Activated T-cell treated with anti-CD3 and anti-CD28 coated beads for 4 hours (primary cell): ENCODE data around the gene TSR1.
"Not testable (repeated sequence)": the region's sequence is repeated elsewhere in the genome, so short reads cannot be mapped to it uniquely, and the experiment has no call there.

Experiments used
- DNase-seq: peaks from one replicate; pipeline ENCODE4 v3.0.0-alpha.2; 2020

TSR1 gene

DNA sequence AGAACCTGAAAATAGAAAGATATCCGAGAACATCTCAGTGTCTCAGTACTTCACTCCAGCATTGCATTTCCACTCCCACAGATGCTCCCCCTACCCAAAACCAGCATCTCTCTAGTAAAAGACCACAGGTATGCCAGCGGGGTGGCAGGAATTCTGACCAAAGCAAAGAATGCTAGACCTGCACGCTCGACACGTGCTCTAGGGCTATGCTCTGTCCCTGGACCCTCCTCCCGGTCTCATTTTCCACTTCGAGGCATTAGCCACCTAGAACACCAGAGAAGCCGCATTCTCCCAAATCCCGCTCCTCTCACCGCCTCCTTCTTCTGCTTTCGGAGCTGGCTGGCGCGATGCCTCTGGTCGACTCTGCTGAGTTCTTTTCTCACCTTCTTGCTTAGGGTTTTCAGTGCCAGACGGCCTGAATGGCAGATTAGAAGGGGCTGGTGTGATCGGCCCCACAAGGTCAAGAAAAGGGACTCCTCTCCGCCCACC lies 487 bp downstream of the TSR1 start:
- no peak for DNase-seq

DNA sequence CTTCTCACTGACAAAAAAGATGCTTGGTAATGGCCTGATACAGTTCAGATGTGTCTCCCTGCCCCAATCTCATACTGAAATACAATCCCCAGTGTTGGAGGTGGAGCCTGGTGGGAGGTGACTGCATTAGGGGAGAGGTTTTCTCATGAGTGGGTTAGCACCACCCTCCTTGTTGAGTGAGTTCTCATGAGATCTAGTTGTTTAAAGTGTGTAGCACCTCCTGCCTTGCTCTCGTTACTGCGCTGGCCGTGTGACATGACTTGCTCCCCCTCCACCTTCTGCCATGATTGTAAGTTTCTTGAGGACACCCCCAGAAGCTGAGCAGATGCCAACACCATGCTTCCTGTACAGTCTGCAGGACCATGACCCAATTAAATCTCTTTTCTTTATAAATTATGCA lies 5.0 kb downstream of the TSR1 start:
- DNase-seq: no peak

- DNase-seq: no peak
Observed at GRCh38 chr17:2323629-2324314, 12.5 kb downstream of the TSR1 start.

GRCh38 chr17:2321399-2321798 lies 14.9 kb downstream of the TSR1 start:
- no peak for DNase-seq

GRCh38 chr17:2319051-2319450 lies 17.2 kb downstream of the TSR1 start:
- no peak for DNase-seq

GRCh38 chr17:2317796-2318195 lies 18.5 kb downstream of the TSR1 start:
- no peak for DNase-seq

- not testable (repeated sequence) for DNase-seq
Observed at GRCh38 chr17:2316916-2317205, 19.4 kb downstream of the TSR1 start.

GRCh38 chr17:2312736-2313135 lies 23.5 kb downstream of the TSR1 start:
- DNase-seq: no peak

DNA sequence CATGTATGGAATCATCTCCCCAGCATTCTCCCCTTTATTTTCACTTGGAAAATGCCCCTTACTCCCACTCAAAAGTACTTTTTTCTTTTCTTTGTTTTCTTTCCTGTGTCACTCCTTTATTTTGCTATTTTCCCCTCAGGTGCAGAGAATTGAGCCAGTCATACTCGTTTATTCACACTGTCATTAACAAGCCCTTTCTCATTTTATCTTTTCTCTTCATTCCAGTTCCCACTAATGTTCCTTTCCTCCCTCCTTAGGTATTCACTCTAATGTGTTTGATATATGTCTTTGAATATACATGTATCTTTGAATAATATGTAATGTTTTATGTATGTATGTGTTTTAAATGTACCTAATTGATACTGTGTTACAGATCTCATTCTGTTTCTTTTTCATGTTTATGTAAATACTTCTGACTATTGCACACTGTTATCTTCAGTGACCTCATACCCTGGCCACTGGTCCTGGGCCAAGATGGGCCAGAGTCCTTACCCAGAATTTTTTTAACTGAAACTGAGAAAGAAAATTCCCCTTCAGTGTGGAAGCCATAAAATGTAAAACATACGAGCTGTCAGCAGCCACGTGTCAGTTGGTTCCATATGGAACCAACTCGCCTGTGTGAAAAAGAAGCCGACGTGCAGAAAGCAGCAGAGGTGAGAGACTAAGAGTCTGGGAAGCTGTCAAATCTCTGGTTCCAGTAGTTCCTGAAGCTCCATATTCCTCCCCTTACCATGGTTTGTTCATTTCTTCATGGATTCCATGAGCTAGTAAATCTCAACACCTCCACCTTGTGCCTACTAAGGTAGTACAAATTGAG lies 26.7 kb downstream of the TSR1 start:
- no peak for DNase-seq

DNA sequence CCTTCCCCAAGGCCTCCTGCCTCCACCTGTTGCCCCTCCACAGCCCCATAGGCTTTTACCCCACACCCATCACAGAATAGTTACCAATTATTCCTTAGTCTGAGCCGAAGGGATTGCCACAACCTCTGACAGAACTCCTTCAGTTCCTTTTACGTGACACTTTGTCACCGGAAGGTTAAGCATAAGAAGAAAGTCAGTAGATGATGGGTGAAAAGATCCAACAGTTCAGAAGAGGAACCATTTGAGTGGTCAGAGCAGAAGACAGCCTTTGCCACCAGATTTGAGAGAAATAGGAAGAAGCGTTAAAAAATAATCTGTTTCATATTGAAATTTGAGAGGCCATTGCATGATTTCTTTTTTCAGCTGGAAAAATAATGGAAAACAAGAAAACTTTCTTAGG lies 31.3 kb downstream of the TSR1 start:
- DNase-seq: no peak

GRCh38 chr17:2303204-2304188 lies 32.8 kb downstream of the TSR1 start, which contains the start of the genes SMG6 and SRR:
SMG6 (minus strand) TSS chr17:2303785; CDS start chr17:2303720, 65 bp downstream.
SRR (plus strand) TSS chr17:2303950; CDS start chr17:2315561, 11,611 bp downstream.
- peak; percentile 94 for DNase-seq

DNA sequence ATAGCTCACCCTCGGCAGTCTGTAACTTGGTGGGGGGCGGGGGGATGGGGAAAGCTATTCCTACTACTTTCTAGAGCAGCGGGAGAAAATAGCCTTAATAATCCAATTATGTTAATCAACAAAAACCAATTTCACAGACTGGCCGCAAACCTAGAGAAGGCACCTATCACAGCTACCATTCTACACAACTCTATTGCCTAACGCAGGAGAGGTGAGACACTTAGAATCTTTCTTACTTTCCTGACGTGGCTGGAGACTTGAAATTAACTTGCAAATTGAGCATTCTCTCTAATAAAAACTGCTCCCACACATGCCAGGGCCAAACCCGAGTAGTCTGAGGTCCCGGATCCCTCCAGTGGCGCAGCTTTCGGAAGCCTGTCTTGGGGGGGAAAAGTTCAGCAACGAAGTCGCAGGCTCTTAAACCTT lies 33.5 kb downstream of the TSR1 start:
- DNase-seq: no peak

GRCh38 chr17:2299756-2300155 lies 36.5 kb downstream of the TSR1 start:
- DNase-seq: no peak

- DNase-seq: no peak
Observed at GRCh38 chr17:2299136-2299535, 37.1 kb downstream of the TSR1 start.

GRCh38 chr17:2297023-2297422 lies 39.2 kb downstream of the TSR1 start:
- DNase-seq: no peak

DNA sequence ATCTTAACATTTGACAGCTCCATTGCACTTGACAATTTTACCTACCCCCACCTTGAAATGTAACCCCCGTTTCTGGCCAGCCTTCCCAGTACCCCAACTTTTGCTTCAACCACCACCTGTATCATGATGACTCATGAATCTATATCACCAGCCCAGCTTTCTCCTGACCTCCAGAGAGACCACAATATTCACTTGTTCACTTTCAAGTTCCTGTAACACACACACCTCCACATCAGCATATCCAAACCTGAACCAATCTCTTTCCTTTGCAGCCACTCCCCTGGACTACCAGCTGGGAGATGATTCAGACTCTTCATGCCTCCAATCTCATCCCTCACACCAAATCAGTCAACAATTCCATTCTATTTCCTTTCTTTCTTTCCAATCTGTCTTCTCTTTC lies 40.7 kb downstream of the TSR1 start:
- no peak for DNase-seq

- DNase-seq: no peak
Observed at GRCh38 chr17:2292100-2292499, 44.2 kb downstream of the TSR1 start.

DNA sequence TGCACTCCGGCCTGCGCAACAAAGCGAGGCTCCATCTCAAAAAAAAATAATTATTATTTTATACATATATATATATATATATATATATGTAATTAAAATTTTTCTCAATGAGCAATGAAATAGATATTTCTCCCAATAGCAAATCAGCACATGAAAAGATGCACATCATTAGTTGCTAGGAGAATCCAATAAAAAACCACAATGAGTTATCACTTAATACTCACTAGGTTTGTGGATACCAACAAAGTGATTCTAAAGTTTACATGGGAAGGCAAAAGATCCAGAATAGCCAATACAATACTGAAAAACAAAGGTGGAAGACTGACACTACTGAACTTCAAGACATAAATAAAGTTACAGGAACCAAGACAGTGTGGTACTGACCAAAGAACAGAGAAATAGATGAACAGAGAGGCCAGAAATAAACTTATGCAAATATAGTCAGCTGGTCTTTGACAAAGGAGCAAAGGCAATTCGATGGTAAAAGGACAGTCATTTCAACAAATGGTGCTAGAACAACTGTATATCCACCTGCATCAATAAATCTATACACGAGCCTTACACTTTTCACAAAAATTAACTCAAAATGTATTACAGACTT lies 46.3 kb downstream of the TSR1 start:
- no peak for DNase-seq

DNA sequence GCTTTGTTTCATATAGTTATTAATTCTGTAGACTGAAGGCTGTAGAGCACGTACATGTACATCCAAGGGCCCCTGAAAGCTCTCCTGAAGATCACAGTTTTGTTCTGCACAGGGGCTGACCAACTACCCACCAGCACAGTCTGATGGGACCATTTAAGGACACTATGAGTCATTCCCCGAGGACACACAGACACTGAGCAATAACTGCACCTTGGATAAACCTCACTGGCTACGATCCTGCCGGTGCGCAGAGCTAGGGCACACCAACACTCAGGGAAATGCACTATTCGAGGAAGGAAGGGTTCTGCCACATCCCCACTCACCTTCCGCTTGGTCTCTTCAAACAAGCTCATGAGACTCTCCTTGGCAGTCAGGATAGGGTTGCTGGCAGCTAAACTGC lies 53.0 kb downstream of the TSR1 start:
- DNase-seq: no peak

DNA sequence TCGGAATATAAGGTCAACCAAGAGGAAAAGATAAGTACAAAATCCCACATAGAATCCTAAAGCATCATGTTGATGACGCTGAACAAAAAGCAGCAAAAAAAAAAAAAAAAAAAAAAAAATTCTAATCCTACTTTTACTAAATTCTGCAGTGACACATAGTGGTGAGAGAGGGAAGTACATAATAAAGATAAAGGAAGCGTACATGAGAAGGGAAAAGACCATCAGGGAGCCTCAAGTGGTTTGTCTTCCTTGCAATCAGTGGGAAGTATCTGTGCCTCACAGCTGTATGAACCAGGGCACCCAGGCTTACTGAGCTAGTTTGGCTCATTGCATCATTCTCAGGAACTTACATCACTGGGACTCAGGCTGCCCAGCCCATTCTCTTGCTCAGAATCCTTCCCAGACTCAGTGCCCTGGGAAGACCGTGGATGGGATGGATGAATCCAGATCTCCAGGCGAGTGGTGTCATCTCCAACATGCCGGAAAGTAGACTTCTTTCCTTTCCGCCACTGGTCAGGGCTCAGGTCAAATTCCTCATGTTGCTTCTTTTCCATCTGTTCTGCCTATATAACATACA lies 53.9 kb downstream of the TSR1 start:
- DNase-seq: no peak

DNA sequence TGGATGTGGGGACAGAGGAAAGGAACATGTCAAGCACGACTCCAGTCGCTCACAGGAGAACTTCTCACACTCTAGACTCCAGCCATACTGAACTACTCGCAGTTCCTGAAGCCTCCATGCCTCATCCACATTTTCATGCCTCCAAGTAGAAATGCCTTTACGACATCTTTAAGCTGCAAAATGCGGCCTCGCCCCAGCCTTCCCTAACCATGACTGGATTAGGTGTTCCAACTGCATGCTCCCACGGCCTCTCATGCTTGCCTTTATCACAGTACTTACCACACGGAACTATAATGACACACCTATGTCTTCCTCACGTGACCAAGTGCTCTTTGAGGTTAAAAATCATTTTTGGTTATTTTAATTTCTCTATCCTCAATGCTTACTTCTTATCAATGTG lies 56.5 kb downstream of the TSR1 start:
- DNase-seq: no peak

GRCh38 chr17:2277429-2278170 lies 58.7 kb downstream of the TSR1 start:
- DNase-seq: no peak
